GM12891 (cell line): ENCODE data around the gene RNF14.

Experiments used
- PAX5 ChIP-seq: IDR thresholded peaks from 2 replicates; pipeline ENCODE4 v1.6.1; 2011; ENCODE audit warnings: low read length, moderate library complexity, mild to moderate bottlenecking; ENCODE audit not compliant: insufficient read depth, severe bottlenecking
- POLR2A ChIP-seq: IDR thresholded peaks from 2 replicates; pipeline ENCODE4 v1.6.1; 2011; ENCODE audit warnings: low read depth, low read length, control low read depth
- POLR2AphosphoS5 ChIP-seq: IDR thresholded peaks from 2 replicates; pipeline ENCODE4 v1.6.1; 2011; ENCODE audit warnings: low read depth, low read length, control low read depth
- TAF1 ChIP-seq: IDR thresholded peaks from 2 replicates; pipeline ENCODE4 v1.6.1; 2011; ENCODE audit warnings: low read depth, low read length, control low read depth

GRCh38 chr5:141933151-141933550 lies 35.8 kb upstream of the RNF14 start:
- TF ChIP-seq POLR2A = no peak
- no peak for TF ChIP-seq TAF1
- no peak for TF ChIP-seq POLR2AphosphoS5
- no peak for TF ChIP-seq PAX5
